ENCODE results near the gene WNT2B.

WNT2B gene

GRCh38 chr1:112510340-112510739, 1.6 kb downstream of the WNT2B start:
- DNase-seq: no peak
- Histone ChIP-seq H3K9me3 (ENCODE audit: control insufficient read depth, low read length) (no peaks in the 10 kb centered on the region), H3K4me1 (ENCODE audit: control insufficient read depth, insufficient read depth, low read length, poor library complexity, severe bottlenecking) (peaks cover 12% of the 10 kb centered on the region), H3K36me3 (ENCODE audit: control insufficient read depth, insufficient read depth, low read length) (no peaks in the 10 kb centered on the region), H3K4me3 (ENCODE audit: insufficient read depth, low read depth, low read length, poor library complexity, severe bottlenecking) (no peak overlapping the region), H3K27ac (ENCODE audit: insufficient read depth, low read length, poor library complexity, severe bottlenecking) (no peak overlapping the region), H3K27me3 (replicated peaks; ENCODE audit: control insufficient read depth, insufficient read depth, low read length, poor library complexity, severe bottlenecking) (no peaks in the 10 kb centered on the region)

GRCh38 chr1:112511897-112512296, 3.1 kb downstream of the WNT2B start:
- no peaks in the 10 kb centered on the region for H3K9me3 ChIP-seq (ENCODE audit: control insufficient read depth, low read length)
- no peaks in the 10 kb centered on the region for H3K36me3 ChIP-seq (ENCODE audit: control insufficient read depth, insufficient read depth, low read length)
- DNase-seq: no peak
- no peak overlapping the region for H3K27ac ChIP-seq (ENCODE audit: insufficient read depth, low read length, poor library complexity, severe bottlenecking)
- no peaks in the 10 kb centered on the region for H3K27me3 ChIP-seq (replicated peaks; ENCODE audit: control insufficient read depth, insufficient read depth, low read length, poor library complexity, severe bottlenecking)
- no peak overlapping the region for H3K4me3 ChIP-seq (ENCODE audit: insufficient read depth, low read depth, low read length, poor library complexity, severe bottlenecking)
- peaks cover 12% of the 10 kb centered on the region for H3K4me1 ChIP-seq (ENCODE audit: control insufficient read depth, insufficient read depth, low read length, poor library complexity, severe bottlenecking)

- no peaks in the 10 kb centered on the region for H3K27me3 ChIP-seq (replicated peaks; ENCODE audit: control insufficient read depth, insufficient read depth, low read length, poor library complexity, severe bottlenecking)
- no peak for DNase-seq
Measured at GRCh38 chr1:112513112-112513870, 4.5 kb downstream of the WNT2B start.

GRCh38 chr1:112514901-112515300, 6.1 kb downstream of the WNT2B start:
- DNase-seq: no peak
- H3K27ac ChIP-seq (ENCODE audit: insufficient read depth, low read length, poor library complexity, severe bottlenecking): no peak overlapping the region

More at GRCh38 chr1:112513112-112513870, 4.5 kb downstream of the WNT2B start:
- Histone ChIP-seq H3K27ac (ENCODE audit: insufficient read depth, low read length, poor library complexity, severe bottlenecking) (no peak overlapping the region), H3K9me3 (ENCODE audit: control insufficient read depth, low read length) (no peaks in the 10 kb centered on the region), H3K4me3 (ENCODE audit: insufficient read depth, low read depth, low read length, poor library complexity, severe bottlenecking) (no peak overlapping the region), H3K4me1 (ENCODE audit: control insufficient read depth, insufficient read depth, low read length, poor library complexity, severe bottlenecking) (peaks cover 5% of the 10 kb centered on the region), H3K36me3 (ENCODE audit: control insufficient read depth, insufficient read depth, low read length) (no peaks in the 10 kb centered on the region)

GRCh38 chr1:112515311-112516009, 6.7 kb downstream of the WNT2B start:
- H3K27me3 ChIP-seq (replicated peaks; ENCODE audit: control insufficient read depth, insufficient read depth, low read length, poor library complexity, severe bottlenecking): no peaks in the 10 kb centered on the region
- H3K27ac ChIP-seq (ENCODE audit: insufficient read depth, low read length, poor library complexity, severe bottlenecking): no peak overlapping the region
- H3K4me3 ChIP-seq (ENCODE audit: insufficient read depth, low read depth, low read length, poor library complexity, severe bottlenecking): no peak overlapping the region
- H3K4me1 ChIP-seq (ENCODE audit: control insufficient read depth, insufficient read depth, low read length, poor library complexity, severe bottlenecking): no peaks in the 10 kb centered on the region
- H3K9me3 ChIP-seq (ENCODE audit: control insufficient read depth, low read length): no peaks in the 10 kb centered on the region
- H3K36me3 ChIP-seq (ENCODE audit: control insufficient read depth, insufficient read depth, low read length): no peaks in the 10 kb centered on the region
- DNase-seq: no peak

More at GRCh38 chr1:112514901-112515300, 6.1 kb downstream of the WNT2B start:
- Histone ChIP-seq H3K36me3 (ENCODE audit: control insufficient read depth, insufficient read depth, low read length) (no peaks in the 10 kb centered on the region), H3K4me3 (ENCODE audit: insufficient read depth, low read depth, low read length, poor library complexity, severe bottlenecking) (no peak overlapping the region), H3K9me3 (ENCODE audit: control insufficient read depth, low read length) (no peaks in the 10 kb centered on the region), H3K27me3 (replicated peaks; ENCODE audit: control insufficient read depth, insufficient read depth, low read length, poor library complexity, severe bottlenecking) (no peaks in the 10 kb centered on the region), H3K4me1 (ENCODE audit: control insufficient read depth, insufficient read depth, low read length, poor library complexity, severe bottlenecking) (no peaks in the 10 kb centered on the region)

- H3K4me1 ChIP-seq (ENCODE audit: control insufficient read depth, insufficient read depth, low read length, poor library complexity, severe bottlenecking): no peaks in the 10 kb centered on the region
Measured at GRCh38 chr1:112516141-112516540, 7.4 kb downstream of the WNT2B start.

GRCh38 chr1:112517231-112517630, 8.5 kb downstream of the WNT2B start:
- H3K4me1 ChIP-seq (ENCODE audit: control insufficient read depth, insufficient read depth, low read length, poor library complexity, severe bottlenecking): no peaks in the 10 kb centered on the region
- no peaks in the 10 kb centered on the region for H3K36me3 ChIP-seq (ENCODE audit: control insufficient read depth, insufficient read depth, low read length)
- no peaks in the 10 kb centered on the region for H3K9me3 ChIP-seq (ENCODE audit: control insufficient read depth, low read length)
- no peak for DNase-seq
- H3K27ac ChIP-seq (ENCODE audit: insufficient read depth, low read length, poor library complexity, severe bottlenecking): no peak overlapping the region
- no peak overlapping the region for H3K4me3 ChIP-seq (ENCODE audit: insufficient read depth, low read depth, low read length, poor library complexity, severe bottlenecking)
- no peaks in the 10 kb centered on the region for H3K27me3 ChIP-seq (replicated peaks; ENCODE audit: control insufficient read depth, insufficient read depth, low read length, poor library complexity, severe bottlenecking)

More at GRCh38 chr1:112516141-112516540, 7.4 kb downstream of the WNT2B start:
- Histone ChIP-seq H3K27ac (ENCODE audit: insufficient read depth, low read length, poor library complexity, severe bottlenecking) (no peak overlapping the region), H3K4me3 (ENCODE audit: insufficient read depth, low read depth, low read length, poor library complexity, severe bottlenecking) (no peak overlapping the region), H3K36me3 (ENCODE audit: control insufficient read depth, insufficient read depth, low read length) (no peaks in the 10 kb centered on the region), H3K27me3 (replicated peaks; ENCODE audit: control insufficient read depth, insufficient read depth, low read length, poor library complexity, severe bottlenecking) (no peaks in the 10 kb centered on the region), H3K9me3 (ENCODE audit: control insufficient read depth, low read length) (no peaks in the 10 kb centered on the region)
- no peak for DNase-seq

- H3K27ac ChIP-seq (ENCODE audit: insufficient read depth, low read length, poor library complexity, severe bottlenecking): no peak overlapping the region
Measured at GRCh38 chr1:112517646-112518045, 8.9 kb downstream of the WNT2B start.

GRCh38 chr1:112518186-112518585, 9.4 kb downstream of the WNT2B start:
- Histone ChIP-seq H3K4me3 (ENCODE audit: insufficient read depth, low read depth, low read length, poor library complexity, severe bottlenecking) (no peak overlapping the region), H3K27me3 (replicated peaks; ENCODE audit: control insufficient read depth, insufficient read depth, low read length, poor library complexity, severe bottlenecking) (no peaks in the 10 kb centered on the region), H3K36me3 (ENCODE audit: control insufficient read depth, insufficient read depth, low read length) (no peaks in the 10 kb centered on the region), H3K4me1 (ENCODE audit: control insufficient read depth, insufficient read depth, low read length, poor library complexity, severe bottlenecking) (no peaks in the 10 kb centered on the region), H3K9me3 (ENCODE audit: control insufficient read depth, low read length) (no peaks in the 10 kb centered on the region), H3K27ac (ENCODE audit: insufficient read depth, low read length, poor library complexity, severe bottlenecking) (no peak overlapping the region)
- DNase-seq: no peak

More at GRCh38 chr1:112517646-112518045, 8.9 kb downstream of the WNT2B start:
- Histone ChIP-seq H3K4me1 (ENCODE audit: control insufficient read depth, insufficient read depth, low read length, poor library complexity, severe bottlenecking) (no peaks in the 10 kb centered on the region), H3K36me3 (ENCODE audit: control insufficient read depth, insufficient read depth, low read length) (no peaks in the 10 kb centered on the region), H3K4me3 (ENCODE audit: insufficient read depth, low read depth, low read length, poor library complexity, severe bottlenecking) (no peak overlapping the region), H3K27me3 (replicated peaks; ENCODE audit: control insufficient read depth, insufficient read depth, low read length, poor library complexity, severe bottlenecking) (no peaks in the 10 kb centered on the region), H3K9me3 (ENCODE audit: control insufficient read depth, low read length) (no peaks in the 10 kb centered on the region)
- no peak for DNase-seq

- Histone ChIP-seq H3K36me3 (ENCODE audit: control insufficient read depth, insufficient read depth, low read length) (no peaks in the 10 kb centered on the region), H3K27ac (ENCODE audit: insufficient read depth, low read length, poor library complexity, severe bottlenecking) (no peak overlapping the region), H3K27me3 (replicated peaks; ENCODE audit: control insufficient read depth, insufficient read depth, low read length, poor library complexity, severe bottlenecking) (no peaks in the 10 kb centered on the region), H3K4me1 (ENCODE audit: control insufficient read depth, insufficient read depth, low read length, poor library complexity, severe bottlenecking) (no peaks in the 10 kb centered on the region), H3K9me3 (ENCODE audit: control insufficient read depth, low read length) (no peaks in the 10 kb centered on the region), H3K4me3 (ENCODE audit: insufficient read depth, low read depth, low read length, poor library complexity, severe bottlenecking) (no peak overlapping the region)
- DNase-seq: no peak
Measured at GRCh38 chr1:112520166-112520565, 11.4 kb downstream of the WNT2B start.

Measured in effector memory CD4-positive, alpha-beta T cell (primary cell).